Testis (tissue), 3 donors: ENCODE results near the gene CDKL4. TPM values are rescaled to one million over a fixed set of nuclear protein-coding genes. Genes with fewer than 3 reads are reported as not detected.

Source experiments
- DNase-seq: peaks from one replicate; pipeline ENCODE4 v3.0.0-alpha.2; 2019
- H3K27ac ChIP-seq, 2 donors: fragments of 200-600 bp; sonication (generic); one replicate each; pipeline ENCODE4 v1.5.1; 2019
- H3K27me3 ChIP-seq: fragments of 200-600 bp; sonication (generic); one replicate; pipeline ENCODE4 v1.5.1; 2019
- H3K36me3 ChIP-seq: fragments of 200-600 bp; sonication (generic); one replicate; pipeline ENCODE4 v1.5.1; 2017; ENCODE audit warnings: low read depth; ENCODE audit errors: missing control alignments
- H3K4me1 ChIP-seq: fragments of 200-600 bp; sonication (generic); one replicate; pipeline ENCODE4 v1.5.1; 2019
- H3K4me3 ChIP-seq, 2 donors: fragments of 200-600 bp; sonication (generic); one replicate each; pipeline ENCODE4 v1.5.1; 2017 to 2019
- H3K9me3 ChIP-seq: fragments of 200-600 bp; sonication (generic); one replicate; pipeline ENCODE4 v1.5.1; 2017
- POLR2A ChIP-seq: fragments of 450-650 bp; IDR thresholded peaks from one replicate; pipeline ENCODE4 v1.6.1; 2017; ENCODE audit warnings: antibody characterized with exemption, mild to moderate bottlenecking, moderate library complexity
- WGBS, 2 donors: methylation state at CpG; one replicate each; pipeline ENCODE4 v1.1.5; 2018; 5-methylcytosine and 5-hydroxymethylcytosine counted together
- intact Hi-C: fragments of 100-400 bp; cut with DNase I; formaldehyde crosslinking; loops from one replicate; pipeline ENCODE4 v1.15.1; 2023; ENCODE audit warnings: low total_unique reads
- polyA plus RNA-seq: library from polyadenylated mRNA; stranded (reverse); fragments of 350-450 nt; fragmentation: Illumina TruSeq; extraction: RNeasy Lipid Tissue Mini Kit (QIAGEN cat#74804); gene quantifications from one replicate; pipeline ENCODE4 v1.2.3, GENCODE V29; 2014; ENCODE audit warnings: low read depth, low replicate concordance; ENCODE audit not compliant: insufficient read depth
- total RNA-seq, 2 donors: library from RNA; depleted of rRNA; stranded (reverse); fragments of >200 nt; gene quantifications; one replicate each; pipeline ENCODE4 v1.2.3, GENCODE V29; 2016
- TF ChIP-seq, protein P1 (sequence below), 3 experiments: fragments of 450-650 bp in 2 of 3; fragments of 200-600 bp in 1 of 3; sonication (generic) in 1 of 3; IDR thresholded peaks; one replicate each; pipeline ENCODE4 v1.5.1; 2016 to 2019; ENCODE audit warnings: antibody characterized with exemption in 3 of 3, mild to moderate bottlenecking in 2 of 3, moderate library complexity in 1 of 3

The CDKL4 gene
- total and polyA plus RNA-seq, 3 donors from 2014 or later, result 2.3 to 4.2 (median 3.9) TPM

DNA sequence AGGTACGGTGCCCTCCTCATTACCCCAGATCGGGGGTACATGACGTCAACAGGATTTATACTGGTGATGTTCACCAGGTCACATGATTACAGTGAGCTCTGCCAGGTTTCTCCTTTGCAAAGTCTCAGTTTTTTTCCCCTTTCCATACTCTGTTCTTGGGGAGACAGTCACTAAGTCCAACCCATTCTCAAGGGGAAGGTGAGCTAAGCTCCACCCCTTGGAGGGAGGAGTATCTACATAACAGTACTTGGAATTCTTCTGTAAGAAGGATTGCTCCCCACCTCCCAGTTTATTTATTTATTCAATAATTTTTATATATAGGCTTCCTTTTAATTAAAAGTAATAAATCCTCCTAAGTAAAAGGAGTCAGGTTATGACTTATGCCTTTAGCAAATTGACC is 88.8 kb downstream of the CDKL4 start:
- intact Hi-C loops, result no loop called here
- H3K9me3 ChIP-seq, result no peaks in the 10 kb centered on the region
- DNase-seq, result no peak
- TF ChIP-seq, protein P1, sequence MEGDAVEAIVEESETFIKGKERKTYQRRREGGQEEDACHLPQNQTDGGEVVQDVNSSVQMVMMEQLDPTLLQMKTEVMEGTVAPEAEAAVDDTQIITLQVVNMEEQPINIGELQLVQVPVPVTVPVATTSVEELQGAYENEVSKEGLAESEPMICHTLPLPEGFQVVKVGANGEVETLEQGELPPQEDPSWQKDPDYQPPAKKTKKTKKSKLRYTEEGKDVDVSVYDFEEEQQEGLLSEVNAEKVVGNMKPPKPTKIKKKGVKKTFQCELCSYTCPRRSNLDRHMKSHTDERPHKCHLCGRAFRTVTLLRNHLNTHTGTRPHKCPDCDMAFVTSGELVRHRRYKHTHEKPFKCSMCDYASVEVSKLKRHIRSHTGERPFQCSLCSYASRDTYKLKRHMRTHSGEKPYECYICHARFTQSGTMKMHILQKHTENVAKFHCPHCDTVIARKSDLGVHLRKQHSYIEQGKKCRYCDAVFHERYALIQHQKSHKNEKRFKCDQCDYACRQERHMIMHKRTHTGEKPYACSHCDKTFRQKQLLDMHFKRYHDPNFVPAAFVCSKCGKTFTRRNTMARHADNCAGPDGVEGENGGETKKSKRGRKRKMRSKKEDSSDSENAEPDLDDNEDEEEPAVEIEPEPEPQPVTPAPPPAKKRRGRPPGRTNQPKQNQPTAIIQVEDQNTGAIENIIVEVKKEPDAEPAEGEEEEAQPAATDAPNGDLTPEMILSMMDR (IDR thresholded peaks at IDR 0.05), result no peak
- TF ChIP-seq POLR2A, result no peak
- H3K27ac ChIP-seq, result no peak overlapping the region
- WGBS, 2 donors, result 73 to 88% methylated on average over 3 of the region's 3 CpGs
- H3K4me3 ChIP-seq, result no peak overlapping the region
- H3K36me3 ChIP-seq, result no peaks in the 10 kb centered on the region
- peaks cover under 1% of the 10 kb centered on the region for H3K4me1 ChIP-seq
- H3K27me3 ChIP-seq, result no peaks in the 10 kb centered on the region

DNA sequence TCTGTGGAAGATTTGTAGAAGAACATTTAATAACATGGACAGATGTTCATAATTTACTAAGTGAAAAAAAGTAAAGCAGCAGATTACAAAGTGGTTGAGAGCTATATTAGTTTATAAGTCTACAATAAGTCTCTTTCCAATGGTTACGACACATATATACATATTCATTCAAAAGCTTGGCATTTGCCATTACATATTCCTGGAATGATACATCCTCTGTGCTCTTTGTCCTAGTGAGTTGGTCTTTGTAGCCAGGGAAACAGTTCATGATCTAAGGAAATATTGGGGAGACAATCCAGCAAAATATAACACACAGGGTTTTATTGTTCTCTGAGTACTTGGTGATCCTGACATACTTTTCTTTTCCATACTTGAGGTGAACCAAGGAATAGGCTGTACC is 90.5 kb downstream of the CDKL4 start:
- intact Hi-C loops, result no loop called here
- Histone ChIP-seq H3K4me1 (no peaks in the 10 kb centered on the region), H3K9me3 (no peaks in the 10 kb centered on the region), H3K36me3 (no peaks in the 10 kb centered on the region), H3K4me3 (no peak overlapping the region), H3K27me3 (no peaks in the 10 kb centered on the region), H3K27ac (no peak overlapping the region)
- 96 to 98% methylated on average over 1 of the region's 1 CpG for WGBS, 2 donors
- no peak for TF ChIP-seq POLR2A
- TF ChIP-seq, protein P1 (IDR thresholded peaks at IDR 0.05), result no peak
- DNase-seq, result no peak

GRCh38 chr2:39152504-39152903 is 91.3 kb downstream of the CDKL4 start:
- Histone ChIP-seq H3K36me3 (no peaks in the 10 kb centered on the region), H3K4me3 (no peak overlapping the region), H3K9me3 (no peaks in the 10 kb centered on the region), H3K27ac (no peak overlapping the region), H3K27me3 (no peaks in the 10 kb centered on the region), H3K4me1 (no peaks in the 10 kb centered on the region)
- no peak for TF ChIP-seq POLR2A
- TF ChIP-seq, protein P1 (IDR thresholded peaks at IDR 0.05), result no peak
- intact Hi-C loops, result no loop called here
- DNase-seq, result no peak
- WGBS, 2 donors, result 67 to 69% methylated on average over 2 of the region's 2 CpGs

- Histone ChIP-seq H3K4me3 (no peak overlapping the region), H3K27ac (no peak overlapping the region), H3K4me1 (no peaks in the 10 kb centered on the region), H3K9me3 (no peaks in the 10 kb centered on the region), H3K27me3 (no peaks in the 10 kb centered on the region), H3K36me3 (no peaks in the 10 kb centered on the region)
- no peak for DNase-seq
- TF ChIP-seq POLR2A, result no peak
- TF ChIP-seq, protein P1 (IDR thresholded peaks at IDR 0.05), result no peak
- 83 to 91% methylated on average over 7 to 9 of the region's 9 CpGs for WGBS, 2 donors
- intact Hi-C loops, result no loop called here
Observed at GRCh38 chr2:39150890-39151497, 92.8 kb downstream of the CDKL4 start.

- TF ChIP-seq, protein P1 (IDR thresholded peaks at IDR 0.05), result no peak
- TF ChIP-seq POLR2A, result no peak
- intact Hi-C loops, result no loop called here
- H3K9me3 ChIP-seq, result no peaks in the 10 kb centered on the region
- no peak for DNase-seq
- no peak overlapping the region for H3K27ac ChIP-seq
- WGBS, 2 donors, result 91 to 93% methylated on average over 6 of the region's 6 CpGs
- no peaks in the 10 kb centered on the region for H3K36me3 ChIP-seq
- H3K27me3 ChIP-seq, result no peaks in the 10 kb centered on the region
- H3K4me1 ChIP-seq, result no peaks in the 10 kb centered on the region
- no peak overlapping the region for H3K4me3 ChIP-seq
Observed at GRCh38 chr2:39150102-39150562, 93.6 kb downstream of the CDKL4 start.
